HS-5 (cell line): ENCODE data around the gene TMEM232.

ENCODE experiments used
- DNase-seq: peaks from one replicate; pipeline ENCODE4 v3.0.0-alpha.2; 2012; ENCODE audit warnings: low read depth

The TMEM232 gene

GRCh38 chr5:110517396-110517795, 209.1 kb downstream of the TMEM232 start:
- no peak for DNase-seq

DNA sequence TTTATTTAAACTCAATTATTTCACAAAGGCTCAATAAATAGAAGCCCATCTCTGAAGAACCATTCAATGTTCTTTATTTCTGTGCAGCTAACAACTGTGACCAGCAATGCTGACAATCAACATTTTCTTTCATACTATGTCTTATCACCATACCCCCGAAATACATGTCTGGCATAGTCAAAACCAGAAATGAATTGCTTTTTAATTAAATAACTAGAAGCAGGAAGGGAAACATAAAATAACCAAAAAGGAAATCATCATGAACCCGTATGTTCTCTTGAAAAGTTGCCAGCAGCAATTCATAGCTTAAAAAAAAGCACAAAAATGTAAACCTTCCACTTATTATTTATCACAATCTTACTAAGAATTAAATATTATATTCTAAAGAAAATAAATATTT, 212.4 kb downstream of the TMEM232 start:
- no peak for DNase-seq

GRCh38 chr5:110512266-110512665, 214.2 kb downstream of the TMEM232 start:
- DNase-seq, result no peak

- DNase-seq, result no peak
These were observed 216.3 kb downstream of the TMEM232 start for GRCh38 chr5:110510146-110510545.

DNA sequence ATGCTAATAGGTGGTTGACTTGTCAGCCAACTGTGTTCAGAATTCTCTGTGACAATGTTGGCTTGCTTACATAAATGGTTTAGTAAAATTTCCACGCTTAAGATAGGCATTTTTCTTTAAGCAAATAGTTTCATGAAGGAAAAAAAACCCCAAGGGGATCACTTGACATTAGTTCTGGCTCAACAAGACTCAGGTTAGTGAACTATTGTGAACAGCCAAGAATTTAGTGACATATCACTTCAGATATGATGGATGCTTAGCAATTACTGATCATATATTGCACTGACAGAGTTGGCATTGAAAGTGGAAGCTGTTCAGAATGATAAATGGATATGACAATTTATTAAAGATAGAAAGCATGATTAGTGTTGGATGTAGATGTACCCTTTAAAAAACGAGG, 218.5 kb downstream of the TMEM232 start:
- no peak for DNase-seq

- DNase-seq, result no peak
These were observed 220.1 kb downstream of the TMEM232 start for GRCh38 chr5:110506378-110506777.

- no peak for DNase-seq
These were observed 230.2 kb downstream of the TMEM232 start for GRCh38 chr5:110496276-110496675.

DNA sequence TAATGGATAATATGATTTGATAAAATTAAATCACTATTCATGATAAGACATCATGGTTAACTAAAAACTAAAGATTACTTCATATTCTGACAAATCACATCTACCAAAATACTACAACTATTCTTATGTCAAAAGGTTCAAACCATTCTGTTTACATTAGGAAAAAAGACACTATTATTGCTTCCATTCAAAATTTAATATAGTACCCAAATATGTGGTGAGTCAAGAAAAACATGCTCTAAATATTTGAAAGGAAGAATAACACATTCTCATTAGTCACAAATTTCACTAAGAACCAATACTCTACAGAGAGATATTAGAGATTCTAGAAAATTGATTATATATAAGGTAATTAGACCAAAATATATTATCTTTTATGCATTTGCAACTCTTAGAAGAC, 234.0 kb downstream of the TMEM232 start:
- no peak for DNase-seq

- DNase-seq, result peak; percentile 84
These were observed 247.6 kb downstream of the TMEM232 start for GRCh38 chr5:110478895-110479294.

DNA sequence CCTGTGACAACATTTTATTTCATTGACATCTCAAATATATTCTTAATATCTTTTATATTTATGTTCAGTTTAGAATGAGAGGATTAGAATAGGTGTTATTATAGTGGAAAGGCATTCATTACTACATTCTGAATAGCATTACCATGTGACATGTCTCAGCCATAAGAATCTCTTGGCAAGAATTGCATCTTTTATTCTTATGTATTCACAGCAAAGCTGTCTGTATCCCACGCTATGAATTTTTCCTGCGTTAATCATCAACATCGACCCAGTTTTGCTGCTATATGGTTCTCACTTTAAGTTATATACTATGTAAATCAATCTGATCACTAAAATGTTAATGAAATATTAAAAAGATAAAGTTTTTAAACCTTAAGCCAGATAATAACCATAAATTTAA, 248.6 kb downstream of the TMEM232 start:
- peak; percentile 80 for DNase-seq

- no peak for DNase-seq
These were observed 250.3 kb downstream of the TMEM232 start for GRCh38 chr5:110476164-110476563.

DNA sequence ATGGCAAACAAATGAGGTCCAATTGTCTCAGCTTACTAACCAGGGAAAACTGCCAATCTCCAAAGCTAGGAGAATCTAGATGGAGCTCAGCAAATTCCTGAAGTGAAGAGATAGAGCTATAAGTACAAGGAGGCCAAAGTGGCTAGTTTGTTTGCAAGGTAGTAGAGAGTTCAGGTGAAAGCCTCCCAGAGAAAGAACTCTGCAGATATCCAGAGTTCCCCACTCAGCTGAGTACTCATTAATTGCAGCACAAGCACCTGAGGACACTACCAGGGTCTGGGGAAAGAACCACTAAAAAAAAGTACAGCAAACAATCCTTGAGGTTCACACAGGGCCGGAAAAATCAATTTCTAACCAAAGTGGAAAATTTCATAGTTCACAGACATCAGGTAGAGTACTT, 250.9 kb downstream of the TMEM232 start:
- DNase-seq, result no peak

- DNase-seq, result no peak
These were observed 257.0 kb downstream of the TMEM232 start for GRCh38 chr5:110469486-110469885.

- DNase-seq, result no peak
These were observed 263.4 kb downstream of the TMEM232 start for GRCh38 chr5:110463106-110463505.

DNA sequence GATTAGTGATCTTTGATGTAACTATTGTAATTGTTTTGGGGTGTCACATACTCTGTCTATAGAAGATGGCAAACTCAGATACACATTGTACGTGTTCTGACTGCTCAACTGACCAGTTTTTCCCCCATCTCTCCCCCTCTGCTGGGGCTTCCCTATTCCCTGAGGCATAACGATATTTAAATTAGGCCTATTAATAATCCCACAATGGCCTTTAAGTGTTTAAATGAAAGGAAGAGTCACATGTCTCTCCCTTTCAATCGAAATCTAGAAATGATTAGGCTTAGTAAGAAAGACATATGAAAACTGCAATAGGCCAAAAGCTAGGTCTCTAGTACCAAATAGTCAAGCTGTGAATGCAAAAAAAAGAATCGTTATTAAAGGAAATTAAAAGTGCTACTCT, 265.6 kb downstream of the TMEM232 start:
- DNase-seq, result no peak

- DNase-seq, result no peak
These were observed 268.2 kb downstream of the TMEM232 start for GRCh38 chr5:110458313-110458712.

DNA sequence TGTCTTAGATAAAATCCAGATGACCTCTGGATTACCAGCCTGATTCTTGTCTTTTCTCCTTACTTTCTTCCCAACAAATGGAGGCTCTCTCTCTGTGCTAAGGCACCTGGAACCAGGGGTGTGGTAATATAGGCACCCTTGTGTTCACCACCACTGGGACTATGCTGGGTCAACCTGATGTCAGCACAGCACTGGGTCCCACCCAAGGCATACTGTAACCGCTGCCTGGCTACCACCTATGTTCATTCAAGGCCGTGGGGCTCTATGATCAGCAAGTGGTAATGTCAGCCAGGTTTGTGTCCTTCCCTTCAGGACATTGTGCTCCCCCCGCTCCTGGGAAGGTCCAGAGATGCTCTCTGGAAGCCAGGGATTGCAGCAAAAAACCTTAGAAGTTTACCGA, 283.6 kb downstream of the TMEM232 start:
- DNase-seq, result no peak

DNA sequence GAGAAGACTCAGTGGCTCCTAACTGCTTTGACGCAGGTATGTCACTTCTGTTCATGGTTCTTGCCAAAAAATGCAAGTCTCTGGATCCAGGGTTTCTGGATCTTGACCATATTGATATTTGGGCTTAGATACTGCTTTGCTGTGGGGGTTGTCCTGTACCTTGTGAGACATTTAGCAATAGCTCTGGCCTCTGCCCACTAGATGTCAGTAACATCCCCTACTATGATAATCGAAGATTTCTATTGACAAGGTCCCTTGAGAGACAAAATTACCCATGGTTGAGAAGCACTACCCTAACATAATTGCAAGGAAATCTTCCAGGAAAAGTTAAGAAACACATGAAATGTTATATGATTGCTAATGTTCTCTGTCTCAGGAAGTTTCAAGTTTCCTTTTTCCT, 285.4 kb downstream of the TMEM232 start:
- DNase-seq, result peak; percentile 38

DNA sequence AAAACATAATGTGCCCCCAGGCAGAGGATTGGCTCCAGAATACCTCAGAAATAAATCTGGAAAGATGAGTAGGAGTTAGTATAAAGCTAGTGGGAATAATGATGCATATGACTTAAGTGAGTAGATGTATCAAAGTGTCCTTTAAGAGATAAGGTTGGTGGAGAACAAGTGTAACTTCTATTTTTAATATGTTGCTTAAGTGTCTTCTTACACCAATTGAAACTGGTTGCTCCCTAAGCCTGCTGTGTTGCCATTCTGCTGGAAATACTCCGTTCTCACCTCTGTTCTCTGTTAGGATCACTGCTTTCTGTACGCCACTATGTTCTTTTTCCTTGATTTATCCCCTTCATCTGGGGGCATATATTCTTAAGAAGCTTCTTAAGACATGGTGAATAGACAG, 286.4 kb downstream of the TMEM232 start:
- DNase-seq, result no peak

DNA sequence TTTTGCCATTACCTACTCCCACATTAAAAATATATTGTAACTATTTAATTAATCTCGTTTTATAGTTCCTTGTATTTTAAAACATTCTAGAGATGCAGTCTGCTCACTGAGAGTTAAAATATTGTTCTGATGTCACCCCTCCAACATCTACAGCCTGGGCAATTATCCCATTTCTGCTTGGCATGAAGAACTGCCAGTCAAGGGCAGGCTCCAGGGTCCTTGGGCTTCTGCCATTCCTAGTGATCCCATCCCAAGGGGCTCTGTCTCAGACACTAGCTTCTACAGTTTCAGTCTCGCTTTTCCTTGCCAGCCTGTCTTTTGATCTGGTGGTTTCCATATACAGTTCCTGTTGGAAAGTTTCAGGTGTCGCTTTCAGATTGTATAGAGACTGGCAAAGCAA, 287.2 kb downstream of the TMEM232 start:
- DNase-seq, result no peak

DNA sequence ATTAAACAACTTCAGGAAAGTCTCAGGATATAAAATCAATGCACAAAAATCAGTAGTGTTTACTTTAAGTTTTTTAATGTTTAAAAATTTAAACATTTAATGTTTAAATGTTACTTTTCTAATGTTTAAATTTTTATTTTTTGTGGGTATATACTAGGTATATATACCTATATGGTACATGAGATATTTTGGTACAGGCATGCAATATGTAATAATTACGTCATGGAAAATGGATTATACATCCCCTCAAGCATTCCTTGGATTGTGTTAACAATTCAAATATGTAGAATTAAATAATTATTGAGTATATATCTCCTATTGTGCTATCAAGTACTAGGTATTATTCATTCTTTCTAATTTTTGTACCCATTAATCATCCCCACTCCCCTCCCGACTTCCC, 291.3 kb downstream of the TMEM232 start:
- DNase-seq, result no peak

- DNase-seq, result no peak
These were observed 294.9 kb downstream of the TMEM232 start for GRCh38 chr5:110431603-110432002.

- no peak for DNase-seq
These were observed 312.1 kb downstream of the TMEM232 start for GRCh38 chr5:110414360-110414759.

GRCh38 chr5:110413856-110414255, 312.6 kb downstream of the TMEM232 start:
- DNase-seq, result no peak

DNA sequence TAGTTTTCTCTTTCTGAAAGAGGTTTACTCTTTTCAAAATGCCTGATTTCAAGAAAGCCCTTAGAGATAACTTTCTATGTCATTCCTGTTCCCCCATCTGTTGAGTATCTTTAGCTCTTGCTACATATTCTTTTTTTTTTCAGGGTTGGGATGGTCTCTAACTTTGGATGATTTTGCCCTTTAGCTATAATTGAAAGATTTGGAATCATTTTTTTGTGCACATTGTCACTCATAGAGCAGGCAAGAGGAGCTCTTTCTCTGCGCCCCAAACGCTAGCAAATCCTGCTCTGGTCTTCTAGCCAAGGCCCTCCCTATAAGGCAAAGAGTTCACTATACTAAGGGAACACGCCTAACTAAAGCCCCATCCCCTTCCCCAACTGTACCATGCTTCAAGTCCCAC, 316.9 kb downstream of the TMEM232 start:
- DNase-seq, result no peak
